Activated naive CD8-positive, alpha-beta T cell treated with anti-CD3 and anti-CD28 coated beads, Interleukin-2, amount 10 ng/mL, durations not matched to agents 7 days and 5 days (primary cell): ENCODE measurements around the gene CUX1. TPM values are rescaled to one million over a fixed set of nuclear protein-coding genes. Genes with fewer than 3 reads are reported as not detected.
A peak's percentile ranks its signal among the peaks of the same experiment; 100 is the strongest.

Experiments
- ATAC-seq: fragments of 150-1000 bp; cut with Tn5 transposase; one replicate; pipeline ENCODE4 v1.10.0; 2021; ENCODE audit warnings: low read depth, moderate library complexity
- POLR2A ChIA-PET: fragments of 350-600 bp; sonication (Branson Sonifier 250); formaldehyde crosslinking; loops from one replicate; lab custom pipeline; 2021; ENCODE audit warnings: antibody characterized with exemption; lab: Charles Lee
- DNase-seq: peaks from one replicate; pipeline ENCODE4 v3.0.0; 2021
- H3K27ac Mint-ChIP-seq: one replicate; pipeline ENCODE4 v1.8.0; 2022; ENCODE audit warnings: mild to moderate bottlenecking, mixed read lengths
- H3K27me3 Mint-ChIP-seq: one replicate; pipeline ENCODE4 v1.8.0; 2022; ENCODE audit warnings: mild to moderate bottlenecking, moderate library complexity, mixed read lengths
- H3K36me3 Mint-ChIP-seq: one replicate; pipeline ENCODE4 v1.8.0; 2021; ENCODE audit warnings: mild to moderate bottlenecking, mixed read lengths
- H3K4me1 Mint-ChIP-seq: one replicate; pipeline ENCODE4 v1.8.0; 2021; ENCODE audit warnings: mixed read lengths
- H3K4me3 Mint-ChIP-seq: one replicate; pipeline ENCODE4 v1.8.0; 2022; ENCODE audit warnings: mild to moderate bottlenecking, moderate library complexity, mixed read lengths
- H3K9me3 Mint-ChIP-seq: one replicate; pipeline ENCODE4 v1.8.0; 2021; ENCODE audit warnings: mixed read lengths
- total RNA-seq, 2 experiments: library from RNA; stranded (reverse); gene quantifications; one replicate each; pipeline ENCODE4 v1.2.3, GENCODE V29; 2021

CUX1 gene, protein sequence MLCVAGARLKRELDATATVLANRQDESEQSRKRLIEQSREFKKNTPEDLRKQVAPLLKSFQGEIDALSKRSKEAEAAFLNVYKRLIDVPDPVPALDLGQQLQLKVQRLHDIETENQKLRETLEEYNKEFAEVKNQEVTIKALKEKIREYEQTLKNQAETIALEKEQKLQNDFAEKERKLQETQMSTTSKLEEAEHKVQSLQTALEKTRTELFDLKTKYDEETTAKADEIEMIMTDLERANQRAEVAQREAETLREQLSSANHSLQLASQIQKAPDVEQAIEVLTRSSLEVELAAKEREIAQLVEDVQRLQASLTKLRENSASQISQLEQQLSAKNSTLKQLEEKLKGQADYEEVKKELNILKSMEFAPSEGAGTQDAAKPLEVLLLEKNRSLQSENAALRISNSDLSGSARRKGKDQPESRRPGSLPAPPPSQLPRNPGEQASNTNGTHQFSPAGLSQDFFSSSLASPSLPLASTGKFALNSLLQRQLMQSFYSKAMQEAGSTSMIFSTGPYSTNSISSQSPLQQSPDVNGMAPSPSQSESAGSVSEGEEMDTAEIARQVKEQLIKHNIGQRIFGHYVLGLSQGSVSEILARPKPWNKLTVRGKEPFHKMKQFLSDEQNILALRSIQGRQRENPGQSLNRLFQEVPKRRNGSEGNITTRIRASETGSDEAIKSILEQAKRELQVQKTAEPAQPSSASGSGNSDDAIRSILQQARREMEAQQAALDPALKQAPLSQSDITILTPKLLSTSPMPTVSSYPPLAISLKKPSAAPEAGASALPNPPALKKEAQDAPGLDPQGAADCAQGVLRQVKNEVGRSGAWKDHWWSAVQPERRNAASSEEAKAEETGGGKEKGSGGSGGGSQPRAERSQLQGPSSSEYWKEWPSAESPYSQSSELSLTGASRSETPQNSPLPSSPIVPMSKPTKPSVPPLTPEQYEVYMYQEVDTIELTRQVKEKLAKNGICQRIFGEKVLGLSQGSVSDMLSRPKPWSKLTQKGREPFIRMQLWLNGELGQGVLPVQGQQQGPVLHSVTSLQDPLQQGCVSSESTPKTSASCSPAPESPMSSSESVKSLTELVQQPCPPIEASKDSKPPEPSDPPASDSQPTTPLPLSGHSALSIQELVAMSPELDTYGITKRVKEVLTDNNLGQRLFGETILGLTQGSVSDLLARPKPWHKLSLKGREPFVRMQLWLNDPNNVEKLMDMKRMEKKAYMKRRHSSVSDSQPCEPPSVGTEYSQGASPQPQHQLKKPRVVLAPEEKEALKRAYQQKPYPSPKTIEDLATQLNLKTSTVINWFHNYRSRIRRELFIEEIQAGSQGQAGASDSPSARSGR (N-terminal part only)
- 10 to 100 TPM; 35.7 to 37.6 TPM for total RNA-seq

DNA sequence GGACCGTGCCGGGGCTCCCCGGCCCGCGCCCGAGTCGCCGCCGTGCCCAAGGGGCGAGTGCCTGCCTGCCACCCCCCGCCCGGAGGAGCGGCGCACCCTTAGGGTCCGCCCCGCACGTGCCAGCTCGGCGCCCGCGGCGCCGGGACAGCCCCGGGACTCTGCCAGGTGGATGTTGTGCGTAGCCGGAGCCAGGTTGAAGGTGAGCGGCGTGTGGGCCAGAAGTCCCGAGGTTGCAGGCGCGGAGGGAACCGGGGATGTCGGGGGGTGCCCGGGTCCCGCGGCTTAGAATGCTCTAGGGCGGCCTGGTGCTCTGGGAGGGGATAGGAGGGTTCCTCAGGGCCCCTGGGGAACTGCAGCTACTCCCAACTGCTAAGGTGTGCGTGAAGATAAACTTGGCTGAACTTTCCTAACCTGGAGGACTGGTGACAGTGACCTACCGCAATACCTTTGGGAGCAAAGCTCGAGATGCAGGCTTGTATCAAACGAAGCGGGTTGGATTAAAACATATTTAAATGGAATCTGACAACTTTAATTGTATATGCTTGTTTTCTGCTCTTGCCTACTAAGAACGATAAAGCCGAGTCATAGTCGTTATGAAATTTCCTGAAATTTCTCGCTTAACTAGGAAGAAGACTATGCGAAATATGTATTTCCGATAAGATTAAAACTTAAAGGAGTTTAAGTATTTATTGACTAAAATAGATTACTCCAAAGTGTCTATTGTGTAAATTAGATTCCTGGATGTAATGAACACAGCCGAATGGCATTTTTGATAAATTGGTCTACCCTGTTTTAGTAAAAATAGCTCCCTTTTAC, at the start of gene CUX1:
Gene CUX1, plus strand, starts transcription at position 156 of the 816 bp plus-strand sequence. Its CDS starts 14 bp downstream, at position 170.
- Mint-ChIP-seq H3K9me3 (no peaks in the 10 kb centered on the region), H3K27ac (no peak within 1 kb of the TSS), H3K4me3 (peak within 1 kb of the TSS; percentile 59), H3K4me1 (peaks cover 12% of the 10 kb centered on the region), H3K27me3 (peaks cover 26% of the 10 kb centered on the region), H3K36me3 (no peaks in the 10 kb centered on the region)
- POLR2A ChIA-PET, result interaction anchor here (0.5 to 1.0 kb wide), 2 partner anchors 73 to 695 kb away, joined by 3 read pairs; no protein-coding TSS in a partner anchor
- DNase-seq, result peak; percentile 51
- ATAC-seq, result no peak

DNA sequence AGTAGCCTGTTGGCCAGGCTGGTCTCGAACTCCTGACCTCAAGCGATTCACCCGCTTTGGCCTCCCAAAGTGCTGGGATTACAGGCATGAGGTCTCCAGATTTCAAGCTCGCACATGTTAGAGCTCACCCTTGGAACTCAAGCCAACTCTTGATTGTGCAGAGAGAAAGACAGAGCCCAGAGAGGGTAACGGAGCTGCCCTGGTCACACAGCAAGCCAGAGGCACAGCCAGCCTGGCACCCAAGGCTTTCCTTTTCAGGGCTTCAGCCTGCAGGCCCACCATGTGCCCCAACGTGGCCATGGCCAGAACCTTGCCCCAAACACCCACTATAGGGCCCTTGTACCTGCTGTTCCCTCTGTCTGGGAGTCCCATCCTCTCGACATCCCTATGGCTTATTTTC, 49.1 kb upstream of the CUX1 start:
- Mint-ChIP-seq H3K27ac (no peak overlapping the region), H3K4me1 (no peaks in the 10 kb centered on the region), H3K4me3 (no peak overlapping the region), H3K9me3 (no peaks in the 10 kb centered on the region), H3K27me3 (peaks cover 4% of the 10 kb centered on the region), H3K36me3 (no peaks in the 10 kb centered on the region)
- no peak for ATAC-seq
- POLR2A ChIA-PET, result no interaction called here
- no peak for DNase-seq

DNA sequence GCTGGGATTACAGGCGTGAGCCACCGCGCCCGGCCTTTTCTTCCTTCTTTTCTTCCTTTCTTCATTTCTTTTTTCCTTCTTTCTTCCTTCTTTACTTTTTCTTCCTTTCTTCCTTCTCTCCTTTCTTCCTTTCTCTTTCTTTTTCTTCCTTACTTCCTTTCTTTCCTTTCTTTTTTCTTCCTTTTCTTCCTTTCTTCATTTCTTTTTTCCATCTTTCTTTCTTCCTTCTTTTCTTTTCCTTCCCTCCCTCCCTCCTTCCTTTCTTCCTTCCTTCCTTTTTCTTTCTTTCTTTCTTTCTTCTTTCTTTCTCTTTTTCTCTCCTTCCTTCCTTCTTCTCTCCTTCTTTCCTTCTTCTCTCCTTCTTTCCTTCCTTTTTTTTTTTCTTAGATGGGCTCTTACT, 47.0 kb upstream of the CUX1 start:
- ATAC-seq, result no peak
- POLR2A ChIA-PET, result no interaction called here
- no peaks in the 10 kb centered on the region for H3K4me1 Mint-ChIP-seq
- no peak overlapping the region for H3K27ac Mint-ChIP-seq
- no peaks in the 10 kb centered on the region for H3K36me3 Mint-ChIP-seq
- no peak overlapping the region for H3K4me3 Mint-ChIP-seq
- DNase-seq, result no peak
- H3K27me3 Mint-ChIP-seq, result peaks cover 7% of the 10 kb centered on the region
- H3K9me3 Mint-ChIP-seq, result no peaks in the 10 kb centered on the region

DNA sequence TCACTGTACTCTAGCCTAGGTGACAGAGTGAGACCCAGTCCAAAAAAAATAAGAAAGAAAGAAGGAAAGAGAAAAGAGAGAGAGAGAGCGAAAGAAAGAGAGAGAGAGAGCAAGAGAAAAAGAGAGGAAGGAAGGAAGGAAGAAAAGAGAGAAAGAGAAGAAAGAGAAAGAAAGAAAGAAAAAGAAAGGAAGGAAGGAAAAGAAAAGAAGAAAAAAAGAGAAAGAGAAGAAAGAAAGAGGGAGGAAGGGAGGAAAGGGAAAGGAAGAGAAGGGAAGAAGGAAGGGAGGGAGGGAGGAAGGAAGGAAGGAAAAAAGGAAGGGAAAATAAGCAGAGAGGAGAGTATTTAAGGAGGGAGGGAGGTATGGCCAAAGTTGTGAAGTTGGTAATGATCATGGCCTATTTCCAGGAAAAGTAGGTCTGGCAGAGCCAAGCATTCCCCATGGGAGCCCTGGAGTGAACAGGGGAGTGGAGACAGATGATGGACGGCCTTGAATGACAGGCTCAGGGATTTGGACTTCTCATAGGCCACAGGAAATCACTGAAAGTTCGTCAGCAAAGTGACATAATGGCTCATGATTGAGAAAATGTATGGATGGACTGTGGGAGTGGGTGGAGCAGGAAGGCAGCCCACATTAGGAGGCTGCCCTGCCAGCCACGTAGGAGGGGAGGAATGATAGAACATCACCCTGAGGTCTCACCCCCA, 44.8 kb upstream of the CUX1 start:
- peaks cover 7% of the 10 kb centered on the region for H3K27me3 Mint-ChIP-seq
- no peaks in the 10 kb centered on the region for H3K4me1 Mint-ChIP-seq
- no peak overlapping the region for H3K27ac Mint-ChIP-seq
- no peak for ATAC-seq
- H3K4me3 Mint-ChIP-seq, result no peak overlapping the region
- no peaks in the 10 kb centered on the region for H3K36me3 Mint-ChIP-seq
- no peak for DNase-seq
- no peaks in the 10 kb centered on the region for H3K9me3 Mint-ChIP-seq
- POLR2A ChIA-PET, result no interaction called here

DNA sequence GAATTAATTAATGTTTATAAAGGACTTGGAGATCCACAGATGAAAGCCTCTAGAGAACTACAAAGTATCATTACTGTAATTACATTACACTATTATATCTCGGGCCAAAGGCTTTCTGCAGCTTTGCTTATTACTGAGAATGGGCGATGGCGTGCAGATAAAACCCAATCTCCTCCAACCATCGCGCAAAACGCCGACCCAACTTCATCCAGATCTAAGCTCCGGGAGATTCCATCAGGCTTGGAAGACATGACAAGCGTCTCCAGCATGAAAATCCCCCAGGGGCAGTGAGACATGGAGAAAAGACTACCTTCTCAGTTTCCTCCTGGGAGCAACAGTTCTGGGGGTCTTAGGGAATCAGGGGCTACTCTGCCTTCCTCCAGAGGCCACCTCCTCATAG, 42.2 kb upstream of the CUX1 start:
- no peak for ATAC-seq
- Mint-ChIP-seq H3K36me3 (no peaks in the 10 kb centered on the region), H3K9me3 (no peaks in the 10 kb centered on the region), H3K4me3 (no peak overlapping the region), H3K27ac (no peak overlapping the region), H3K27me3 (peaks cover 4% of the 10 kb centered on the region), H3K4me1 (no peaks in the 10 kb centered on the region)
- POLR2A ChIA-PET, result no interaction called here
- no peak for DNase-seq

DNA sequence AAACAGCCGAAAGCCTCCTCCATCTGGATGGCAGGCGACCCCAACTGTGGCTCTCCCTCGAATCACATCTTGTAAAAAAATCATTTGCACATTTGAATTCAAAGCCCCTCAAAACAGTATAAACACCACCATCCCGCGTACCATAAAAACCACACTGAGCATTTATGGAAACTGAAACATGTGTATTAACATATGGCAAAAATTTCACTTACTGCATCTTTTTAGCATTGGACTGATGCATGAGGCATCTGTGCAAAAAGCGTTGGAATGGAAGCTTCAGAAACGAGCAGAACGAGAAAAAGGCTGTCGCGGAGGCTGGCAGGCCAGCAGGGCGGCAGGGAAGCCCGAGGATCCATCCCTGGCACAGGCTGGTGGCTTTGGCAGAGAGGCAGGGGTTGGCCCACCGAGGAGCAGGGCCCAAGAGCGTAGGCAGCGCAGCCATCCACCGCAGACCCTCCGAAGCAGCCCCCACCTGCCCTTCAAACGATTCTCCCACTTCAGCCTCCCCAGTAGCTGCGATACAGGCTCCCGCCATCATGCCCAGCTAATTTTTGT, 39.3 kb upstream of the CUX1 start:
- Mint-ChIP-seq H3K4me1 (no peaks in the 10 kb centered on the region), H3K4me3 (no peak overlapping the region), H3K9me3 (no peaks in the 10 kb centered on the region), H3K27ac (no peak overlapping the region), H3K36me3 (no peaks in the 10 kb centered on the region), H3K27me3 (peaks cover 3% of the 10 kb centered on the region)
- ATAC-seq (no peak), DNase-seq (no peak)
- POLR2A ChIA-PET, result no interaction called here

DNA sequence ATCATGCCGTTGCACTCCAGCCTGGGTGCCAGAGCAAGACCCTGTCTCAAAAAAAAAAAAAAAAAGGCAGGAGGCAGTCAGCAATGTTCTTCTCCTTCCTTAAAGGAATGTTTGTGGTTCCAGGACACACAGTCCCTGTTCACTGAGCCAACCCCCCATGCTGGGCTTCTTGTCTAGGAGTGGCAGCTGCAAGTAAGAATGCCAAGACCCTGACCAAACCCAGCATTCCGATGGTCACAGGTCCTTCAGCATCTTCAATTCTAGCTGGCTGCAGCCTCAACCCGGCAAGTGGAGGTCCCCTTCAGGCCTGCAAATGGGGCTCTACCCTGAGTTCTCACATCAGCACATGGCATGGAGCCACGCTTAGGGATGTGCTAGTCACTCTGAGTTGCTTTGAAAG, 38.2 kb upstream of the CUX1 start:
- POLR2A ChIA-PET, result no interaction called here

DNA sequence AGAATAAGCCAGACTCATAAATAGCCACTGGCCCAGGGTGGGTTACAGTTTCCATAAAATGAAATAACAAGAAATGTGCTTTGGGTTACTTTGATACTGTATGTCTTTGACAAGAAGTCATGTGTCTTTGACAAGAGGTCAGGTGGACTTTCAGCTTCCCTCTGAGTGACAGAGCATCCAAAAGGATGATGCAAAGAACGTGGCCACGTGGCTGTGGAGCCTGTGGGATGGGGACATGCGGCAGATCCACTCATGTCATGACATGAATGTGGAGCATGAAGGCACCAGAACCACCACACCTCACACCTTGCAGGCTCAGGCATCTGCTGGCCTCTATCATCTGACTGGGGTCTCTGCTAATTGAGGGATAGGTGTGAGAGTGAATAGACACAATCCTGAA, 37.1 kb upstream of the CUX1 start:
- Mint-ChIP-seq H3K27me3 (peaks cover 5% of the 10 kb centered on the region), H3K36me3 (no peaks in the 10 kb centered on the region), H3K4me3 (no peak overlapping the region), H3K4me1 (peaks cover 4% of the 10 kb centered on the region), H3K9me3 (no peaks in the 10 kb centered on the region), H3K27ac (no peak overlapping the region)
- DNase-seq (no peak), ATAC-seq (no peak)
- POLR2A ChIA-PET, result no interaction called here

More for the DNA sequence above, 38.2 kb upstream of the CUX1 start:
- no peak overlapping the region for H3K4me3 Mint-ChIP-seq
- H3K27me3 Mint-ChIP-seq, result peaks cover under 1% of the 10 kb centered on the region
- no peaks in the 10 kb centered on the region for H3K36me3 Mint-ChIP-seq
- no peaks in the 10 kb centered on the region for H3K4me1 Mint-ChIP-seq
- H3K9me3 Mint-ChIP-seq, result no peaks in the 10 kb centered on the region
- DNase-seq, result no peak
- no peak overlapping the region for H3K27ac Mint-ChIP-seq
- no peak for ATAC-seq

DNA sequence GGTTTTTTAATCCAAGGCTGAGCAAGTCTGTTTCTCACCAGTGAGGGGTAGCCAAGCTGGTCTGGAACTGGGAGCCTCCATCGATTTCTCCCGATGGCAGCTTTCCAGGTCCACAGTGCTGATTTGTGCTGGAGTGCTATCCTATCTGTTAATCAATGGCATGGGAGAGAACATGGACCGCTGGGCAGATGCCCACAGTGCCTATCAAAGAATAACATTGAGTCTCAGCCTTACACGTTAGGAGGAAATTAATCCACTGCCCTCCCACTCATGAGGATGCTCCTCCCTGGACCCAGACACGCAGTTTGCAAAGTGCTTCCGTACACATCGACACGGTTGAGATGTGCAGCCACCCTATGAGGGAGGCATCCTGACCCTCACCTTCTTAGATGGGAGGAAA, 36.0 kb upstream of the CUX1 start:
- DNase-seq, result no peak
- no peak overlapping the region for H3K4me3 Mint-ChIP-seq
- ATAC-seq, result no peak
- POLR2A ChIA-PET, result no interaction called here
- H3K36me3 Mint-ChIP-seq, result no peaks in the 10 kb centered on the region
- no peak overlapping the region for H3K27ac Mint-ChIP-seq
- peaks cover 4% of the 10 kb centered on the region for H3K4me1 Mint-ChIP-seq
- peaks cover 5% of the 10 kb centered on the region for H3K27me3 Mint-ChIP-seq
- no peaks in the 10 kb centered on the region for H3K9me3 Mint-ChIP-seq

DNA sequence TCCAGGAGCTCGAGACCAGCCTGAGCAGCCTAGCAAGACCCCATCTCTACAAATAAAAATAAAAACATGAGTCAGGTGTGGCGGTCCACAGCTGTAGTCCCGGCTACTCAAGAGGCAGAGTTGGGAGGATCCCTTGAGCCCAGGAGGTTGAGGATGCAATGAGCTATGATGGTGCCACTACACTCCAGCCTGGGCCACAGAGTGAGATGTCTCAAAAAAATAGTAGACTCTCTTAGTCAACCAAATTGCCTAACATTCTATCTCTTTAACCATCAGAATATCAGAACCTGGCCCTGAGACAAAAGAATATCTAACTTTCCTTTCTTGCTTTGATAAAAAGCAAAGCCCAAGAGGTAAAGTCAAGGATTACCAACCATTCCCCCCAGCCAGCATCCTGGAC, 35.0 kb upstream of the CUX1 start:
- DNase-seq (no peak), ATAC-seq (no peak)
- Mint-ChIP-seq H3K4me3 (no peak overlapping the region), H3K9me3 (no peaks in the 10 kb centered on the region), H3K27ac (no peak overlapping the region), H3K27me3 (peaks cover 5% of the 10 kb centered on the region), H3K4me1 (peaks cover 4% of the 10 kb centered on the region), H3K36me3 (no peaks in the 10 kb centered on the region)
- POLR2A ChIA-PET, result interaction anchor here (0.6 kb wide), 1 partner anchor 28 kb away, joined by 4 read pairs; no protein-coding TSS in a partner anchor

DNA sequence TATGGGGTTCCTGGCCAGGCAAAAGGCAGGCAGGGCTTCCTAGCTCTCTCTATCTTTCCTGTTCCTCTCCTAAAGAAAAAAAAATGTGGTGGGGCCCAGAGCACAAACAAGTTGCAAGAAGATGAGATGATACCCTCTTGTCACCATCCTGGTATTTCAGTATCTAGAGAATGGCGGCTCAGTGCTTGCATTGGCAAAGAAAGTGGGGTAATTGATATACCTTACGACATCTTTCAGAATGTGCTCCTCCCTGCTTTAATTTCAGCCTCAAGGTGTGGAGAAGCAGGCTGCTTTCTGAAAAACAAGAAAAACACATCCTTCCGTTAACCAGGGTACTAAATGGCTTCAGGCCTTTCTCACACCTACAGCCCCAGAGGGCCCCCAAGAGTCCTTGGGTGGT, 34.5 kb upstream of the CUX1 start:
- H3K27me3 Mint-ChIP-seq, result peaks cover 5% of the 10 kb centered on the region
- H3K9me3 Mint-ChIP-seq, result no peaks in the 10 kb centered on the region
- H3K36me3 Mint-ChIP-seq, result no peaks in the 10 kb centered on the region
- ATAC-seq (no peak), DNase-seq (no peak)
- POLR2A ChIA-PET, result interaction anchor here (0.6 kb wide), 1 partner anchor 28 kb away, joined by 4 read pairs; no protein-coding TSS in a partner anchor
- H3K4me3 Mint-ChIP-seq, result no peak overlapping the region
- peaks cover 4% of the 10 kb centered on the region for H3K4me1 Mint-ChIP-seq
- no peak overlapping the region for H3K27ac Mint-ChIP-seq
